ENCODE data around the gene ZNF587B.
A peak's percentile ranks its signal among the peaks of the same experiment; 100 is the strongest.
"Not testable (repeated sequence)": the region's sequence is repeated elsewhere in the genome, so short reads cannot be mapped to it uniquely, and the experiment has no call there.

Gene ZNF587B

GRCh38 chr19:57888107-57888559 is 58.0 kb downstream of the ZNF587B start:
- peak overlapping the region; percentile 58 for H3K27ac ChIP-seq
- TF ChIP-seq ZFX (IDR thresholded peaks at IDR 0.05) (no peak), CTCF (conservative IDR thresholded peaks at IDR 0.05) (no peak)

- no peak for TF ChIP-seq ZFX (IDR thresholded peaks at IDR 0.05)
- TF ChIP-seq CTCF (conservative IDR thresholded peaks at IDR 0.05), result peak; percentile 29
- peak within 1 kb of the TSS; percentile 58 for H3K27ac ChIP-seq
Observed at GRCh38 chr19:57888560-57889231, 58.6 kb downstream of the ZNF587B start, which contains the start of gene ZNF814. TSS of gene ZNF814 (minus strand) at chr19:57889037. CDS start at chr19:57888802, 235 bp downstream.

- not testable (repeated sequence) for H3K27ac ChIP-seq
Observed at GRCh38 chr19:57890706-57891105, 60.6 kb downstream of the ZNF587B start.
